Keratinocyte (primary cell): ENCODE measurements around the gene MAPK9. TPM values are rescaled to one million over a fixed set of nuclear protein-coding genes. Genes with fewer than 3 reads are reported as not detected.

Experiments used
- DNase-seq: peaks from one replicate; pipeline ENCODE4 v3.0.0-alpha.2; 2011; ENCODE audit warnings: low read depth, missing footprints, low spot score
- FAIRE-seq: peaks from 2 replicates; lab custom pipeline; 2011; peaks lifted over from hg19 to GRCh38; lab: Jason Lieb, UNC
- H2AFZ ChIP-seq: 2 replicates; pipeline ENCODE4 v1.6.0; 2012; ENCODE audit warnings: low read length, control low read depth, inconsistent platforms; ENCODE audit not compliant: control insufficient read depth
- H3K27ac ChIP-seq: 2 replicates; pipeline ENCODE4 v1.5.1; 2011; ENCODE audit warnings: low read length; ENCODE audit not compliant: control insufficient read depth, insufficient read depth
- H3K27me3 ChIP-seq: 3 replicates; pipeline ENCODE4 v1.6.0; 2011; ENCODE audit warnings: low read length; ENCODE audit not compliant: control insufficient read depth, insufficient read depth; ENCODE audit errors: extremely low read depth
- H3K36me3 ChIP-seq, 2 experiments: 2 replicates in 1 of 2; 3 replicates in 1 of 2; pipeline ENCODE4 v1.5.1; 2011; ENCODE audit warnings: low read length in 2 of 2, mild to moderate bottlenecking in 1 of 2; ENCODE audit not compliant: control insufficient read depth in 2 of 2, insufficient read depth in 2 of 2; ENCODE audit errors: extremely low read depth in 1 of 2
- H3K4me1 ChIP-seq: 3 replicates; pipeline ENCODE4 v1.5.1; 2011; ENCODE audit warnings: low read length; ENCODE audit not compliant: control insufficient read depth, insufficient read depth; ENCODE audit errors: extremely low read depth
- H3K4me2 ChIP-seq: 3 replicates; pipeline ENCODE4 v1.6.0; 2011; ENCODE audit warnings: low read depth, low read length; ENCODE audit not compliant: control insufficient read depth, insufficient read depth; ENCODE audit errors: extremely low read depth
- H3K4me3 ChIP-seq, 3 experiments: fragments of 200-600 bp in 1 of 3; sonication (generic) in 1 of 3; 2 replicates in 2 of 3; 3 replicates in 1 of 3; pipeline ENCODE4 v1.5.1; 2011 to 2016; ENCODE audit warnings: low read length in 3 of 3, mild to moderate bottlenecking in 3 of 3, control low read depth in 2 of 3, inconsistent platforms in 1 of 3, low read depth in 1 of 3, mixed read lengths in 1 of 3, mixed run types in 1 of 3, moderate library complexity in 1 of 3; ENCODE audit not compliant: control insufficient read depth in 2 of 3, insufficient read depth in 2 of 3; ENCODE audit errors: extremely low read depth in 1 of 3
- H3K79me2 ChIP-seq: 2 replicates; pipeline ENCODE4 v1.6.0; 2012; ENCODE audit warnings: low read length; ENCODE audit not compliant: control insufficient read depth, insufficient read depth
- H3K9ac ChIP-seq: 3 replicates; pipeline ENCODE4 v1.6.0; 2011; ENCODE audit warnings: low read length; ENCODE audit not compliant: control insufficient read depth, insufficient read depth; ENCODE audit errors: extremely low read depth
- H3K9me1 ChIP-seq: 3 replicates; pipeline ENCODE4 v1.6.0; 2011; ENCODE audit warnings: low read length; ENCODE audit not compliant: control insufficient read depth, insufficient read depth; ENCODE audit errors: extremely low read depth
- H3K9me3 ChIP-seq: 2 replicates; pipeline ENCODE4 v1.5.1; 2012; ENCODE audit warnings: low read depth, low read length; ENCODE audit not compliant: control insufficient read depth
- H4K20me1 ChIP-seq: 3 replicates; pipeline ENCODE4 v1.6.0; 2011; ENCODE audit warnings: low read length; ENCODE audit not compliant: control insufficient read depth, insufficient read depth; ENCODE audit errors: extremely low read depth
- CTCF ChIP-seq, 3 experiments: IDR thresholded peaks in 1 of 3; conservative IDR thresholded peaks in 1 of 3; optimal IDR thresholded peaks in 1 of 3; 2 replicates in 2 of 3; 3 replicates in 1 of 3; pipeline versions ENCODE3 to v1.5.1; 2011; ENCODE audit warnings: low read length in 3 of 3, mild to moderate bottlenecking in 3 of 3, moderate library complexity in 2 of 3, control low read depth in 1 of 3, inconsistent platforms in 1 of 3; ENCODE audit not compliant: insufficient read depth in 2 of 3; ENCODE audit errors: extremely low read depth in 1 of 3
- EZH2 ChIP-seq: IDR thresholded peaks from one replicate; pipeline ENCODE4 v1.6.1; 2012; ENCODE audit warnings: inconsistent platforms, mild to moderate bottlenecking, low read length, moderate library complexity
- dilution Hi-C: fragments of 300-500 bp; cut with MboI; formaldehyde crosslinking; loops from one replicate; pipeline ENCODE4 v1.7.0; 2020; ENCODE audit warnings: low sequenced_read_pairs; ENCODE audit not compliant: extremely low pct_ligation_motif_present
- polyA plus RNA-seq, 5 experiments: library from polyadenylated mRNA; depleted of rRNA in 3 of 5; stranded (reverse) in 3 of 5; stranded (forward) in 1 of 5; unstranded in 1 of 5; fragments of >200 nt; gene quantifications; 1 replicate in 1 of 5; 2 replicates in 3 of 5; 3 replicates in 1 of 5; pipeline versions ENCODE4 v1.2.1 to v1.2.3, GENCODE V29; 2011 to 2012; ENCODE audit warnings: missing spikeins in 2 of 5, low read depth in 1 of 5, low replicate concordance in 1 of 5

MAPK9 gene
- polyA plus RNA-seq, 1 donor (not counting 4 experiments of a cell fraction or from before 2014, with no cell fraction given), result 49.4 TPM

GRCh38 chr5:180274695-180275094, 17.2 kb downstream of the MAPK9 start:
- no peaks in the 10 kb centered on the region for H3K79me2 ChIP-seq
- no peaks in the 10 kb centered on the region for H3K27me3 ChIP-seq
- no peaks in the 10 kb centered on the region for H3K9me1 ChIP-seq
- no peaks in the 10 kb centered on the region for H3K4me1 ChIP-seq
- FAIRE-seq (no peak), DNase-seq (no peak)
- H2AFZ ChIP-seq, result no peak overlapping the region
- peaks cover 11 to 17% of the 10 kb centered on the region in 2 experiments for H3K36me3 ChIP-seq
- H3K4me3 ChIP-seq, result no peak overlapping the region
- H3K4me2 ChIP-seq, result no peak overlapping the region
- dilution Hi-C loops, result no loop called here
- TF ChIP-seq EZH2, result no peak
- no peak for TF ChIP-seq CTCF (optimal IDR thresholded peaks at IDR 0.05 in 1 of 3, IDR thresholded peaks at IDR 0.05 in 1 of 3, conservative IDR thresholded peaks at IDR 0.05 in 1 of 3; ENCODE audit: extremely low read depth in 1 of 3, insufficient read depth in 2 of 3, low read length in 3 of 3)
- no peak overlapping the region for H3K27ac ChIP-seq
- H3K9ac ChIP-seq, result no peak overlapping the region
- H4K20me1 ChIP-seq, result no peaks in the 10 kb centered on the region
- H3K9me3 ChIP-seq, result peaks cover 7% of the 10 kb centered on the region

- Histone ChIP-seq H3K9me3 (peaks cover 2% of the 10 kb centered on the region), H4K20me1 (no peaks in the 10 kb centered on the region), H3K9me1 (no peaks in the 10 kb centered on the region), H3K9ac (no peak overlapping the region), H3K4me2 (no peak overlapping the region), H3K79me2 (no peaks in the 10 kb centered on the region), H3K36me3 (peaks cover 9 to 10% of the 10 kb centered on the region in 2 experiments), H3K4me1 (no peaks in the 10 kb centered on the region), H3K27me3 (no peaks in the 10 kb centered on the region), H3K27ac (no peak overlapping the region), H3K4me3 (no peak overlapping the region), H2AFZ (no peak overlapping the region)
- DNase-seq (no peak), FAIRE-seq (no peak)
- TF ChIP-seq CTCF (optimal IDR thresholded peaks at IDR 0.05 in 1 of 3, IDR thresholded peaks at IDR 0.05 in 1 of 3, conservative IDR thresholded peaks at IDR 0.05 in 1 of 3; ENCODE audit: extremely low read depth in 1 of 3, insufficient read depth in 2 of 3, low read length in 3 of 3), result no peak
- no peak for TF ChIP-seq EZH2
- dilution Hi-C loops, result no loop called here
Measured at GRCh38 chr5:180271221-180271620, 20.7 kb downstream of the MAPK9 start.
